GM12878 (cell line): Measurements from ENCODE around the gene PHRF1. TPM values are rescaled to one million over a fixed set of nuclear protein-coding genes. Genes with fewer than 3 reads are reported as not detected.

Experiments
- ATAC-seq: fragments of 200-7000 bp; cut with Tn5 transposase; 3 replicates; pipeline ENCODE4 v1.9.1; 2020; ENCODE audit warnings: mild to moderate bottlenecking, moderate library complexity
- BruUV-seq: library from RNA; stranded (reverse); fragments of 400-500 nt; replicated peaks from 2 replicates; lab custom pipeline; 2021; lab: Mats Ljungman, UMichigan
- CTCF ChIA-PET: fragments of 300-600 bp; sonication (Branson Sonifier 250); formaldehyde crosslinking; extraction: SDS; loops from one replicate; lab custom pipeline; 2021; ENCODE audit warnings: inconsistent platforms; lab: Yijun Ruan, JAX
- POLR2A ChIA-PET: fragments of 350-600 bp; formaldehyde crosslinking; extraction: SDS; loops from one replicate; lab custom pipeline; 2021; ENCODE audit warnings: inconsistent platforms; lab: Charles Lee
- RAD21 ChIA-PET: fragments of 300-600 bp; sonication (Branson Sonifier 250); formaldehyde crosslinking; loops from one replicate; lab custom pipeline; 2023; ENCODE audit warnings: antibody characterized with exemption; ENCODE audit not compliant: unreplicated experiment; lab: Charles Lee
- SMC1A ChIA-PET: fragments of 300-600 bp; sonication (Branson Sonifier 250); formaldehyde crosslinking; loops from one replicate; lab custom pipeline; 2023; ENCODE audit not compliant: unreplicated experiment, uncharacterized antibody; lab: Charles Lee
- DNase-seq: peaks from one replicate; pipeline ENCODE4 v3.0.0-alpha.2; 2011; ENCODE audit warnings: low read depth, low spot score
- FAIRE-seq: peaks from 3 replicates; lab custom pipeline; 2011; peaks lifted over from hg19 to GRCh38; lab: Jason Lieb, UNC
- H2AFZ ChIP-seq: 2 replicates; pipeline ENCODE4 v1.6.0; 2011; ENCODE audit warnings: low read depth, low read length, control low read depth; ENCODE audit not compliant: control insufficient read depth
- H3K27ac ChIP-seq: 2 replicates; pipeline ENCODE4 v1.5.1; 2011; ENCODE audit warnings: control low read depth; ENCODE audit not compliant: control insufficient read depth, insufficient read depth
- H3K27me3 ChIP-seq, 2 experiments: replicated peaks in 1 of 2; 2 replicates each; pipeline versions ENCODE4 v1.6.0 to v1.6.1; 2011; ENCODE audit warnings: low read length in 1 of 2; ENCODE audit not compliant: control insufficient read depth in 2 of 2, insufficient read depth in 2 of 2
- H3K36me3 ChIP-seq, 2 experiments: 2 replicates each; pipeline ENCODE4 v1.5.1; 2011; ENCODE audit warnings: low read length in 1 of 2; ENCODE audit not compliant: control insufficient read depth in 2 of 2, insufficient read depth in 2 of 2
- H3K4me1 ChIP-seq: 2 replicates; pipeline ENCODE4 v1.6.1; 2011; ENCODE audit warnings: mild to moderate bottlenecking, low read length, moderate library complexity, mixed read lengths; ENCODE audit not compliant: control insufficient read depth, insufficient read depth
- H3K4me2 ChIP-seq: 2 replicates; pipeline ENCODE4 v1.6.0; 2011; ENCODE audit warnings: control low read depth; ENCODE audit not compliant: control insufficient read depth, insufficient read depth
- H3K4me3 ChIP-seq: fragments of 200-600 bp; sonication (generic); 2 replicates; pipeline ENCODE4 v1.5.1; 2016
- H3K79me2 ChIP-seq: 2 replicates; pipeline ENCODE4 v1.6.0; 2011; ENCODE audit warnings: low read length; ENCODE audit not compliant: control insufficient read depth, insufficient read depth
- H3K9ac ChIP-seq: 2 replicates; pipeline ENCODE4 v1.8.0; 2011; ENCODE audit warnings: low read length, control low read depth, mixed read lengths; ENCODE audit not compliant: control insufficient read depth, insufficient read depth
- H3K9me3 ChIP-seq: replicated peaks from 3 replicates; pipeline ENCODE4 v1.5.1; 2011; ENCODE audit warnings: mild to moderate bottlenecking, low read length; ENCODE audit not compliant: control insufficient read depth, insufficient read depth
- H4K20me1 ChIP-seq: 2 replicates; pipeline ENCODE4 v1.6.0; 2011; ENCODE audit not compliant: control insufficient read depth, insufficient read depth
- CEBPB ChIP-seq, 2 experiments: fragments of 150-350 bp in 1 of 2; IDR thresholded peaks; 2 replicates each; pipeline ENCODE4 v1.6.1; 2012 to 2014; ENCODE audit warnings: low read depth in 2 of 2, low read length in 2 of 2, borderline replicate concordance in 1 of 2, inconsistent platforms in 1 of 2
- GATAD2B ChIP-seq: fragments of 450-650 bp; conservative IDR thresholded peaks from 2 replicates; pipeline ENCODE4 v1.6.1; 2017; ENCODE audit warnings: low read depth, mild to moderate bottlenecking, moderate library complexity
- IKZF1 ChIP-seq: fragments of 450-650 bp; conservative IDR thresholded peaks from 2 replicates; pipeline ENCODE4 v1.6.1; 2017; ENCODE audit warnings: antibody characterized with exemption, mild to moderate bottlenecking
- IRF4 ChIP-seq: IDR thresholded peaks from 2 replicates; pipeline ENCODE4 v1.6.1; 2011; ENCODE audit warnings: low read depth, low read length
- LARP7 ChIP-seq: fragments of 450-650 bp; IDR thresholded peaks from 2 replicates; pipeline ENCODE4 v1.6.1; 2017; ENCODE audit warnings: mild to moderate bottlenecking
- MTA2 ChIP-seq: fragments of 450-650 bp; IDR thresholded peaks from 2 replicates; pipeline ENCODE4 v1.6.1; 2016; ENCODE audit warnings: low read depth, mild to moderate bottlenecking, moderate library complexity
- MYC ChIP-seq: IDR thresholded peaks from 2 replicates; pipeline ENCODE4 v1.6.1; 2011; ENCODE audit warnings: mild to moderate bottlenecking, low read length, moderate library complexity, inconsistent platforms; ENCODE audit not compliant: insufficient read depth, insufficient replicate concordance, insufficient read length, severe bottlenecking
- NBN ChIP-seq: fragments of 450-650 bp; IDR thresholded peaks from 2 replicates; pipeline ENCODE4 v1.6.1; 2016
- NR2F1 ChIP-seq: fragments of 450-650 bp; conservative IDR thresholded peaks from 2 replicates; pipeline ENCODE4 v1.6.1; 2017; ENCODE audit warnings: mild to moderate bottlenecking
- PAX8 ChIP-seq: fragments of 450-650 bp; IDR thresholded peaks from 2 replicates; pipeline ENCODE4 v1.6.1; 2017; ENCODE audit warnings: mild to moderate bottlenecking, moderate library complexity
- RFX5 ChIP-seq: IDR thresholded peaks from 2 replicates; pipeline ENCODE4 v1.6.1; 2011; ENCODE audit warnings: low read depth, low read length, improper control_type of control experiment
- TCF3 ChIP-seq: IDR thresholded peaks from 2 replicates; pipeline ENCODE4 v1.6.1; 2012; ENCODE audit warnings: low read depth, mild to moderate bottlenecking, low read length, borderline replicate concordance; ENCODE audit not compliant: insufficient read depth
- ZNF217 ChIP-seq: fragments of 450-650 bp; IDR thresholded peaks from 2 replicates; pipeline ENCODE4 v1.6.1; 2017; ENCODE audit warnings: antibody characterized with exemption, mild to moderate bottlenecking
- ZNF24 ChIP-seq: fragments of 450-650 bp; IDR thresholded peaks from 2 replicates; pipeline ENCODE4 v1.6.1; 2017; ENCODE audit warnings: antibody characterized with exemption, mild to moderate bottlenecking
- ZNF274 ChIP-seq: IDR thresholded peaks from one replicate; pipeline ENCODE4 v1.8.0; 2011; ENCODE audit not compliant: insufficient read length, insufficient read depth
- WGBS: methylation state at CpG from one replicate; pipeline ENCODE4 v1.1.6; 2016; ENCODE audit warnings: low lambda C conversion rate; ENCODE audit not compliant: insufficient replicate concordance, insufficient coverage; ENCODE audit errors: missing lambda C conversion rate; 5-methylcytosine and 5-hydroxymethylcytosine counted together
- in situ Hi-C: fragments of 300-500 bp; cut with MboI; formaldehyde crosslinking; loops from 9 replicates; pipeline ENCODE4 v1.14.3; 2018; ENCODE audit warnings: mixed read lengths
- intact Hi-C: fragments of 100-400 bp; cut with micrococcal nuclease; formaldehyde crosslinking; loops from one replicate; pipeline ENCODE4 v1.14.2; 2022; ENCODE audit not compliant: unreplicated experiment
- polyA plus RNA-seq, 11 experiments: library from polyadenylated mRNA; depleted of rRNA in 4 of 11; unstranded in 6 of 11; stranded (reverse) in 5 of 11; fragments of >200 nt; fragmentation: Nextera tagmentation in 4 of 11; fragmentation: Illumina TruSeq in 1 of 11; extraction: Ambion mirVana in 4 of 11; extraction: Trizol in 1 of 11; gene quantifications; 1 replicate in 1 of 11; 2 replicates in 10 of 11; pipeline versions ENCODE4 v1.2.1 to v1.2.3, GENCODE V29; 2011 to 2016; ENCODE audit warnings: inconsistent platforms in 2 of 11, missing spikeins in 2 of 11, low read depth in 1 of 11
- total RNA-seq, 4 experiments: library from RNA; depleted of rRNA in 3 of 4; stranded (reverse); fragments of >200 nt in 3 of 4; fragmentation: Illumina TruSeq in 1 of 4; extraction: Trizol in 1 of 4; gene quantifications; 2 replicates each; pipeline versions ENCODE4 v1.2.1 to v1.2.3, GENCODE V29; 2013 to 2021
- TF ChIP-seq, protein P1 (sequence below): fragments of 450-650 bp; IDR thresholded peaks from 2 replicates; pipeline ENCODE4 v1.6.1; 2014; ENCODE audit warnings: mild to moderate bottlenecking
- TF ChIP-seq, protein P2 (sequence below): fragments of 150-350 bp; IDR thresholded peaks from 2 replicates; pipeline ENCODE4 v1.6.1; 2016; ENCODE audit warnings: low read depth, low read length
- TF ChIP-seq, protein P3 (sequence below): fragments of 450-650 bp; IDR thresholded peaks from 2 replicates; pipeline ENCODE4 v1.6.1; 2018; ENCODE audit warnings: mild to moderate bottlenecking, low read depth, moderate library complexity; ENCODE audit not compliant: partially characterized antibody

Gene PHRF1
- total and polyA plus RNA-seq, 10 of the 15 experiments (the other 5 are each of a cell fraction or from before 2014, with no cell fraction given): 0.13 to 43.5 (median 15.1) TPM

DNA sequence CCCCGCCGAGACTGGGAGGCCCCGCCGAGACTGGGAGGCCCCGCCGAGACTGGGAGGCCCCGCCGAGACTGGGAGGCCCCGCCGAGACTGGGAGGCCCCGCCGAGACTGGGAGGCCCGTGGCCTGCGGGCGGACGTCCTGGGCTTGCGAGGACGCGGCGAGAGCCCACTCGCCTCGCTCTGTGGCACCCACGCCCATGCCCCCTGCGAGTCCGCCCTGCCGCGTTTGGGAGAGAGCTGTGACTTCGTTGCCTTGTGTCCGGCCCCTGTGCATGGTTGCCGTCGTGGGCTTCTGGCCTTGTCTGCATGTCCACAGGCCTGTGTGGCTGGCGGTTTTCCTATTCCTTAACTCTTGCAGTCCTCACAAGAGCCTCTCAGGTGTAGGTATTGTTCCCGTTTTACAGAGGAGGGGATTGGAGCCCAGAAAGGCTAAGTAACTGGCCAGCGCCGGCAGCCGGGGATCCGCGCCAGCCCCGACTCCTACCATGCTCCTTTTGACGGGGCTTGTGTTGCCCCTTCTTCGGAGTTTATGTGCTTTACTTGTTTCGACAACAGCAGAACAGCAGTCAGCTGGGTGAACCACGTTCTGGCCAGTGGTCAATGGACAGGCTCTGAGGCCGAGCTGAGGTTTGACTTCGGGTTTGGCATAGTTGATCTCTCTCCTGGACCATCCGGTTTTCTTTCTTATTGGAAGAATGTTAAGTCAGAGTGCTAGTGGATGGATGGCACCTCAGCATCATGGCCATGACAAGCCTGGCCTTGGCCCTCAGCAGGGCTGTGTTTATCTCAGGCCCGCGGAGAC lies 741 bp downstream of the PHRF1 start:
- FAIRE-seq: peak; percentile 59
- Histone ChIP-seq H3K36me3 (peaks cover 5 to 6% of the 10 kb centered on the region in 2 experiments), H3K4me1 (peaks cover 16% of the 10 kb centered on the region), H3K9ac (peak overlapping the region; percentile 97), H3K9me3 (no peaks in the 10 kb centered on the region), H3K4me3 (peak overlapping the region; percentile 85), H2AFZ (no peak overlapping the region), H3K27me3 (peaks cover 0 to 3% of the 10 kb centered on the region in 2 experiments; a peak in 2 of 4 replicates), H3K4me2 (peak overlapping the region; percentile 62), H3K27ac (peak overlapping the region; percentile 100), H4K20me1 (peaks cover 28% of the 10 kb centered on the region), H3K79me2 (peaks cover 53% of the 10 kb centered on the region)
- ChIA-PET CTCF (no interaction called here), RAD21 (no interaction called here), POLR2A (interaction anchor here (0.9 to 1.5 kb wide), 3 partner anchors 8 to 145 kb away, joined by 3 to 4 read pairs (median 3); no protein-coding TSS in a partner anchor), SMC1A (no interaction called here)
- ATAC-seq: no peak
- BruUV-seq: no TSS peak
- DNase-seq: no peak
- in situ Hi-C loops (no loop called here), intact Hi-C loops (no loop called here)
- WGBS: 7% methylated on average over 32 of the region's 48 CpGs
- TF ChIP-seq IRF4: no peak
- TF ChIP-seq MTA2: no peak
- TF ChIP-seq, protein P1, sequence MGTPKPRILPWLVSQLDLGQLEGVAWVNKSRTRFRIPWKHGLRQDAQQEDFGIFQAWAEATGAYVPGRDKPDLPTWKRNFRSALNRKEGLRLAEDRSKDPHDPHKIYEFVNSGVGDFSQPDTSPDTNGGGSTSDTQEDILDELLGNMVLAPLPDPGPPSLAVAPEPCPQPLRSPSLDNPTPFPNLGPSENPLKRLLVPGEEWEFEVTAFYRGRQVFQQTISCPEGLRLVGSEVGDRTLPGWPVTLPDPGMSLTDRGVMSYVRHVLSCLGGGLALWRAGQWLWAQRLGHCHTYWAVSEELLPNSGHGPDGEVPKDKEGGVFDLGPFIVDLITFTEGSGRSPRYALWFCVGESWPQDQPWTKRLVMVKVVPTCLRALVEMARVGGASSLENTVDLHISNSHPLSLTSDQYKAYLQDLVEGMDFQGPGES: no peak
- TF ChIP-seq, protein P2, sequence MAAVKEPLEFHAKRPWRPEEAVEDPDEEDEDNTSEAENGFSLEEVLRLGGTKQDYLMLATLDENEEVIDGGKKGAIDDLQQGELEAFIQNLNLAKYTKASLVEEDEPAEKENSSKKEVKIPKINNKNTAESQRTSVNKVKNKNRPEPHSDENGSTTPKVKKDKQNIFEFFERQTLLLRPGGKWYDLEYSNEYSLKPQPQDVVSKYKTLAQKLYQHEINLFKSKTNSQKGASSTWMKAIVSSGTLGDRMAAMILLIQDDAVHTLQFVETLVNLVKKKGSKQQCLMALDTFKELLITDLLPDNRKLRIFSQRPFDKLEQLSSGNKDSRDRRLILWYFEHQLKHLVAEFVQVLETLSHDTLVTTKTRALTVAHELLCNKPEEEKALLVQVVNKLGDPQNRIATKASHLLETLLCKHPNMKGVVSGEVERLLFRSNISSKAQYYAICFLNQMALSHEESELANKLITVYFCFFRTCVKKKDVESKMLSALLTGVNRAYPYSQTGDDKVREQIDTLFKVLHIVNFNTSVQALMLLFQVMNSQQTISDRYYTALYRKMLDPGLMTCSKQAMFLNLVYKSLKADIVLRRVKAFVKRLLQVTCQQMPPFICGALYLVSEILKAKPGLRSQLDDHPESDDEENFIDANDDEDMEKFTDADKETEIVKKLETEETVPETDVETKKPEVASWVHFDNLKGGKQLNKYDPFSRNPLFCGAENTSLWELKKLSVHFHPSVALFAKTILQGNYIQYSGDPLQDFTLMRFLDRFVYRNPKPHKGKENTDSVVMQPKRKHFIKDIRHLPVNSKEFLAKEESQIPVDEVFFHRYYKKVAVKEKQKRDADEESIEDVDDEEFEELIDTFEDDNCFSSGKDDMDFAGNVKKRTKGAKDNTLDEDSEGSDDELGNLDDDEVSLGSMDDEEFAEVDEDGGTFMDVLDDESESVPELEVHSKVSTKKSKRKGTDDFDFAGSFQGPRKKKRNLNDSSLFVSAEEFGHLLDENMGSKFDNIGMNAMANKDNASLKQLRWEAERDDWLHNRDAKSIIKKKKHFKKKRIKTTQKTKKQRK: no peak
- TF ChIP-seq LARP7: no peak
- TF ChIP-seq NR2F1: no peak
- TF ChIP-seq CEBPB (IDR thresholded peaks at IDR 0.05; ENCODE audit: borderline replicate concordance in 1 of 2, low read depth in 2 of 2, low read length in 2 of 2): no peak
- TF ChIP-seq, protein P3, sequence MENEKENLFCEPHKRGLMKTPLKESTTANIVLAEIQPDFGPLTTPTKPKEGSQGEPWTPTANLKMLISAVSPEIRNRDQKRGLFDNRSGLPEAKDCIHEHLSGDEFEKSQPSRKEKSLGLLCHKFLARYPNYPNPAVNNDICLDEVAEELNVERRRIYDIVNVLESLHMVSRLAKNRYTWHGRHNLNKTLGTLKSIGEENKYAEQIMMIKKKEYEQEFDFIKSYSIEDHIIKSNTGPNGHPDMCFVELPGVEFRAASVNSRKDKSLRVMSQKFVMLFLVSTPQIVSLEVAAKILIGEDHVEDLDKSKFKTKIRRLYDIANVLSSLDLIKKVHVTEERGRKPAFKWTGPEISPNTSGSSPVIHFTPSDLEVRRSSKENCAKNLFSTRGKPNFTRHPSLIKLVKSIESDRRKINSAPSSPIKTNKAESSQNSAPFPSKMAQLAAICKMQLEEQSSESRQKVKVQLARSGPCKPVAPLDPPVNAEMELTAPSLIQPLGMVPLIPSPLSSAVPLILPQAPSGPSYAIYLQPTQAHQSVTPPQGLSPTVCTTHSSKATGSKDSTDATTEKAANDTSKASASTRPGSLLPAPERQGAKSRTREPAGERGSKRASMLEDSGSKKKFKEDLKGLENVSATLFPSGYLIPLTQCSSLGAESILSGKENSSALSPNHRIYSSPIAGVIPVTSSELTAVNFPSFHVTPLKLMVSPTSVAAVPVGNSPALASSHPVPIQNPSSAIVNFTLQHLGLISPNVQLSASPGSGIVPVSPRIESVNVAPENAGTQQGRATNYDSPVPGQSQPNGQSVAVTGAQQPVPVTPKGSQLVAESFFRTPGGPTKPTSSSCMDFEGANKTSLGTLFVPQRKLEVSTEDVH: no peak
- TF ChIP-seq PAX8: no peak
- TF ChIP-seq IKZF1: no peak
- TF ChIP-seq ZNF24: no peak
- TF ChIP-seq ZNF274: no peak
- TF ChIP-seq NBN: no peak
- no peak for TF ChIP-seq RFX5
- no peak for TF ChIP-seq MYC
- TF ChIP-seq ZNF217: no peak
- TF ChIP-seq GATAD2B: no peak
- no peak for TF ChIP-seq TCF3
